ENCODE data around the gene GRIK4. TPM values are rescaled to one million over a fixed set of nuclear protein-coding genes. Genes with fewer than 3 reads are reported as not detected.
A peak's percentile ranks its signal among the peaks of the same experiment; 100 is the strongest.
"Not testable (repeated sequence)": the region's sequence is repeated elsewhere in the genome, so short reads cannot be mapped to it uniquely, and the experiment has no call there.

Gene GRIK4
- total and polyA plus RNA-seq, 2 donors (not counting 3 experiments of a cell fraction or from before 2014, with no cell fraction given) = 0.81 to 1.6 TPM

GRCh38 chr11:121021718-121022117 lies 510.2 kb downstream of the GRIK4 start:
- not testable (repeated sequence) for BruUV-seq (replicated peaks)

GRCh38 chr11:121023848-121024751 lies 512.6 kb downstream of the GRIK4 start, which contains the start of gene TBCEL:
TSS of gene TBCEL (plus strand) at chr11:121024102. CDS start at chr11:121045691, 21,589 bp downstream.
- TF ChIP-seq GATA2 (IDR thresholded peaks at IDR 0.05; ENCODE audit: insufficient read depth, insufficient read length, low read depth, low read length) = no peak
- peak; percentile 54 for TF ChIP-seq MYC (IDR thresholded peaks at IDR 0.05; ENCODE audit: low read depth, low read length)
- no peak for TF ChIP-seq EZH2 (IDR thresholded peaks at IDR 0.05; ENCODE audit: borderline replicate concordance, low read depth, low read length, severe bottlenecking)
- no peak for TF ChIP-seq CTCF (IDR thresholded peaks at IDR 0.05; ENCODE audit: extremely low read depth in 1 of 2, insufficient read depth in 1 of 2, low read depth in 1 of 2, low read length in 2 of 2)
- TF ChIP-seq FOS (IDR thresholded peaks at IDR 0.05; ENCODE audit: borderline replicate concordance, insufficient read depth, low read length) = no peak
- peak; percentile 65 for TF ChIP-seq POLR2A (IDR thresholded peaks at IDR 0.05; ENCODE audit: low read depth, low read length)
- no peak for TF ChIP-seq JUN (IDR thresholded peaks at IDR 0.05; ENCODE audit: borderline replicate concordance, insufficient read depth, insufficient read length, low read depth)
- TF ChIP-seq MAX (IDR thresholded peaks at IDR 0.05; ENCODE audit: insufficient read depth, insufficient read length) = peak; percentile 97
- TF ChIP-seq POLR2AphosphoS5 (IDR thresholded peaks at IDR 0.05; ENCODE audit: insufficient read depth, low read depth, low read length) = peak; percentile 76
- FAIRE-seq (peak; percentile 83), DNase-seq (ENCODE audit: low read depth, low spot score) (peak; percentile 88)
- Histone ChIP-seq H3K9me3 (replicated peaks; ENCODE audit: control insufficient read depth, insufficient read depth, low read length) (no peaks in the 10 kb centered on the region), H3K9ac (replicated peaks; ENCODE audit: extremely low read depth, insufficient read depth, low read length) (peak within 1 kb of the TSS; percentile 83), H3K4me2 (ENCODE audit: insufficient read depth, low read length) (peak within 1 kb of the TSS; percentile 49), H3K4me3 (replicated peaks in 1 of 3; ENCODE audit: insufficient read depth in 1 of 3, low read depth in 1 of 3, low read length in 3 of 3) (peak within 1 kb of the TSS; percentile 36 to 95 (median 56)), H3K9me1 (replicated peaks; ENCODE audit: control insufficient read depth, extremely low read depth, insufficient read depth, low read length) (no peaks in the 10 kb centered on the region), H3K27ac (ENCODE audit: insufficient read depth, low read depth, low read length) (peak within 1 kb of the TSS; percentile 79), H4K20me1 (replicated peaks; ENCODE audit: control insufficient read depth, extremely low read depth, insufficient read depth, low read length) (peaks cover 2% of the 10 kb centered on the region), H2AFZ (ENCODE audit: low read depth, low read length) (peak within 1 kb of the TSS; percentile 42), H3K36me3 (ENCODE audit: control insufficient read depth in 2 of 2, extremely low read depth in 1 of 2, insufficient read depth in 2 of 2, low read length in 2 of 2) (no peaks in the 10 kb centered on the region), H3K4me1 (ENCODE audit: control insufficient read depth, extremely low read depth, insufficient read depth, low read length) (peaks cover 7% of the 10 kb centered on the region), H3K27me3 (ENCODE audit: control insufficient read depth in 2 of 2, insufficient read depth in 2 of 2, low read length in 2 of 2) (no peaks in the 10 kb centered on the region), H3K79me2 (ENCODE audit: control insufficient read depth, insufficient read depth, low read length) (peaks cover 20% of the 10 kb centered on the region)
- intact Hi-C loops (cut with micrococcal nuclease) = loop anchor here (2.0 kb wide), 1 partner anchor 15 kb away; no protein-coding TSS in a partner anchor
- ChIA-PET CTCF (interaction anchor here (0.7 to 2.0 kb wide), 8 partner anchors 10 to 339 kb away, joined by 3 to 6 read pairs (median 4); no protein-coding TSS in a partner anchor), POLR2A (interaction anchor here (0.6 kb wide), 1 partner anchor 12 kb away, joined by 7 read pairs; no protein-coding TSS in a partner anchor)
- dilution Hi-C loops (cut with MboI; ENCODE audit: extremely low pct_ligation_motif_present, low sequenced_read_pairs) = no loop called here
- BruUV-seq (replicated peaks) = no TSS peak

More at GRCh38 chr11:121021718-121022117, 510.2 kb downstream of the GRIK4 start:
- H3K27ac ChIP-seq (ENCODE audit: insufficient read depth, low read depth, low read length); dilution Hi-C loops (cut with MboI; ENCODE audit: extremely low pct_ligation_motif_present, low sequenced_read_pairs); H3K9ac ChIP-seq (replicated peaks; ENCODE audit: extremely low read depth, insufficient read depth, low read length); H3K9me1 ChIP-seq (replicated peaks; ENCODE audit: control insufficient read depth, extremely low read depth, insufficient read depth, low read length); H3K36me3 ChIP-seq (ENCODE audit: control insufficient read depth in 2 of 2, extremely low read depth in 1 of 2, insufficient read depth in 2 of 2, low read length in 2 of 2); intact Hi-C loops (cut with micrococcal nuclease); H3K4me3 ChIP-seq (replicated peaks in 1 of 3; ENCODE audit: insufficient read depth in 1 of 3, low read depth in 1 of 3, low read length in 3 of 3); H2AFZ ChIP-seq (ENCODE audit: low read depth, low read length); POLR2A ChIA-PET; FAIRE-seq; H4K20me1 ChIP-seq (replicated peaks; ENCODE audit: control insufficient read depth, extremely low read depth, insufficient read depth, low read length); H3K4me1 ChIP-seq (ENCODE audit: control insufficient read depth, extremely low read depth, insufficient read depth, low read length); H3K9me3 ChIP-seq (replicated peaks; ENCODE audit: control insufficient read depth, insufficient read depth, low read length); DNase-seq (ENCODE audit: low read depth, low spot score); H3K27me3 ChIP-seq (ENCODE audit: control insufficient read depth in 2 of 2, insufficient read depth in 2 of 2, low read length in 2 of 2); H3K4me2 ChIP-seq (ENCODE audit: insufficient read depth, low read length): not testable (repeated sequence)
- CTCF ChIA-PET = interaction anchor here (2.0 kb wide), 1 partner anchor 19 kb away, joined by 5 read pairs; no protein-coding TSS in a partner anchor
- H3K79me2 ChIP-seq (ENCODE audit: control insufficient read depth, insufficient read depth, low read length) = peaks cover 16% of the 10 kb centered on the region
